ENCODE results near the gene GPC2.

DNA sequence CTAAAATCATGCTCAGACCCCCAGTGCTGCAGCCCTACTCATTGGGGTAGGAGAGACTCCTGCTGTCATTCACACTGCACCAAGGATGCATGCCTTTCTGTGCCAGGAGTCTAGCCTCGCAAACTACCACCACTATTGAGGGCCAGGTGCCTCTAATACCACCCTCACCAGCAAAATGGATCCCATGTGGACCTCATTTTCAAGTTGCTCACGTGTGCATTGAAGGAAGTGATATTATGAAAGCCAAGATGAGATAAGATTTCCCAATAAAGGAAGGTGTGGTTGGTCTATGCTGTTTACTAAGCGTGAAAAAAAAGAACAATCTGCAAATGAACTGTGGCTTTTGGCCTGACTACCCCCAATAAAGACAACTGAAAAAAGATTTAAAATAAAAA lies 35.6 kb downstream of the GPC2 start:
- TF ChIP-seq, protein P1, sequence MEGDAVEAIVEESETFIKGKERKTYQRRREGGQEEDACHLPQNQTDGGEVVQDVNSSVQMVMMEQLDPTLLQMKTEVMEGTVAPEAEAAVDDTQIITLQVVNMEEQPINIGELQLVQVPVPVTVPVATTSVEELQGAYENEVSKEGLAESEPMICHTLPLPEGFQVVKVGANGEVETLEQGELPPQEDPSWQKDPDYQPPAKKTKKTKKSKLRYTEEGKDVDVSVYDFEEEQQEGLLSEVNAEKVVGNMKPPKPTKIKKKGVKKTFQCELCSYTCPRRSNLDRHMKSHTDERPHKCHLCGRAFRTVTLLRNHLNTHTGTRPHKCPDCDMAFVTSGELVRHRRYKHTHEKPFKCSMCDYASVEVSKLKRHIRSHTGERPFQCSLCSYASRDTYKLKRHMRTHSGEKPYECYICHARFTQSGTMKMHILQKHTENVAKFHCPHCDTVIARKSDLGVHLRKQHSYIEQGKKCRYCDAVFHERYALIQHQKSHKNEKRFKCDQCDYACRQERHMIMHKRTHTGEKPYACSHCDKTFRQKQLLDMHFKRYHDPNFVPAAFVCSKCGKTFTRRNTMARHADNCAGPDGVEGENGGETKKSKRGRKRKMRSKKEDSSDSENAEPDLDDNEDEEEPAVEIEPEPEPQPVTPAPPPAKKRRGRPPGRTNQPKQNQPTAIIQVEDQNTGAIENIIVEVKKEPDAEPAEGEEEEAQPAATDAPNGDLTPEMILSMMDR (IDR thresholded peaks at IDR 0.05): no peak
- TF ChIP-seq POLR2A (IDR thresholded peaks at IDR 0.05) (no peak), EP300 (IDR thresholded peaks at IDR 0.05) (no peak)
